ENCODE data around the gene CNTN2. TPM values are rescaled to one million over a fixed set of nuclear protein-coding genes. Genes with fewer than 3 reads are reported as not detected.

CNTN2 gene
- total and polyA plus RNA-seq, 2 of the 8 experiments (the other 6 are each of a cell fraction or from before 2014, with no cell fraction given) = 1.2 to 3.9 TPM

- WGBS, 2 experiments (ENCODE audit: extremely low coverage in 1 of 2, insufficient coverage in 1 of 2, insufficient read length in 1 of 2, insufficient replicate concordance in 2 of 2, low coverage in 1 of 2, low lambda C conversion rate in 2 of 2, missing lambda C conversion rate in 1 of 2) = 83% methylated on average over 7 of the region's 11 CpGs; no CpG with 5 or more reads in 1 of the 2 experiments
- Histone ChIP-seq H2BK12ac (ENCODE audit: low read depth, low read length) (no peak overlapping the region), H3K56ac (replicated peaks; ENCODE audit: insufficient read length, low read depth, low read length) (no peak overlapping the region), H3K4me1 (replicated peaks in 1 of 4; ENCODE audit: control insufficient read depth in 3 of 4, insufficient read depth in 4 of 4, low read length in 3 of 4) (peaks cover 0 to 4% (median 2%) of the 10 kb centered on the region in 4 experiments; a peak in 4 of 7 replicates), H3K4me2 (ENCODE audit: insufficient read depth in 1 of 2, low read depth in 2 of 2, low read length in 2 of 2) (no peak overlapping the region), H3K36me3 (ENCODE audit: control insufficient read depth in 2 of 4, insufficient read depth in 4 of 4, low read length in 3 of 4) (no peaks in the 10 kb centered on the region), H3K79me1 (ENCODE audit: low read depth, low read length) (no peaks in the 10 kb centered on the region), H3K4ac (replicated peaks; ENCODE audit: insufficient read length, low read depth, low read length) (no peak overlapping the region), H3K18ac (ENCODE audit: extremely low read depth, low read length) (no peak overlapping the region), H4K5ac (ENCODE audit: insufficient read length, low read depth, low read length) (no peak overlapping the region), H4K8ac (ENCODE audit: extremely low read depth, insufficient read depth, low read length) (peak overlapping the region; percentile 35; the same call in 1 of the 2 replicates), H3K27me3 (replicated peaks in 1 of 4; ENCODE audit: control insufficient read depth in 3 of 4, extremely low read depth in 1 of 4, insufficient read depth in 3 of 4, low read length in 3 of 4) (no peaks in the 10 kb centered on the region), H3K27ac (ENCODE audit: low read depth, low read length) (no peak overlapping the region), H2BK120ac (replicated peaks; ENCODE audit: low read depth, low read length) (no peak overlapping the region), H3K4me3 (ENCODE audit: extremely low read depth in 1 of 4, insufficient read depth in 2 of 4, low read depth in 3 of 4, low read length in 4 of 4) (no peak overlapping the region), H4K91ac (replicated peaks; ENCODE audit: insufficient read length, low read length) (no peak overlapping the region), H2BK20ac (ENCODE audit: low read length) (no peak overlapping the region), H2BK15ac (ENCODE audit: low read length) (no peak overlapping the region), H3K14ac (ENCODE audit: insufficient read length) (no peak overlapping the region), H2AK5ac (ENCODE audit: low read depth, low read length) (no peak overlapping the region), H3K23me2 (ENCODE audit: low read depth, low read length) (no peaks in the 10 kb centered on the region), H3K9ac (replicated peaks in 1 of 4; ENCODE audit: extremely low read depth in 1 of 4, low read depth in 3 of 4, low read length in 3 of 4) (no peak overlapping the region), H3K79me2 (ENCODE audit: control insufficient read depth in 1 of 2, insufficient read depth in 2 of 2, low read length in 2 of 2) (no peaks in the 10 kb centered on the region), H2BK5ac (ENCODE audit: low read depth, low read length) (no peak overlapping the region), H2AFZ (ENCODE audit: low read length) (no peak overlapping the region), H3K9me3 (ENCODE audit: insufficient read depth in 2 of 2, low read depth in 1 of 2, low read length in 1 of 2) (no peaks in the 10 kb centered on the region), H3K23ac (ENCODE audit: insufficient read length) (no peak overlapping the region), H4K20me1 (replicated peaks in 1 of 2; ENCODE audit: control insufficient read depth in 1 of 2, insufficient read depth in 2 of 2, low read length in 2 of 2) (peaks cover 0 to 1% of the 10 kb centered on the region in 2 experiments)
- POLR2A ChIA-PET (ENCODE audit: partially characterized antibody) = no interaction called here
- CTCF ChIA-PET (ENCODE audit: partially characterized antibody) = interaction anchor here (0.7 to 38.9 kb wide), 7 partner anchors 14 to 432 kb away, joined by 4 to 1336 read pairs (median 35); no protein-coding TSS in a partner anchor
- DNase-seq (ENCODE audit: low read depth in 1 of 2, low spot score in 2 of 2) (no peak), FAIRE-seq (no peak)
Measured at GRCh38 chr1:205064301-205064700, 21.3 kb downstream of the CNTN2 start.

All from H1 (cell line).